H1 (cell line): ENCODE data around the gene NUCB1. TPM values are rescaled to one million over a fixed set of nuclear protein-coding genes. Genes with fewer than 3 reads are reported as not detected.

Source experiments
- CTCF ChIA-PET: fragments of 300-600 bp; sonication (Branson Sonifier 250); formaldehyde crosslinking; loops from one replicate; lab custom pipeline; 2021; ENCODE audit not compliant: partially characterized antibody; lab: Charles Lee
- POLR2A ChIA-PET: fragments of 300-600 bp; sonication (Branson Sonifier 250); formaldehyde crosslinking; loops from one replicate; lab custom pipeline; 2021; ENCODE audit warnings: inconsistent platforms; ENCODE audit not compliant: partially characterized antibody; lab: Charles Lee
- DNase-seq, 2 experiments: peaks; one replicate each; pipeline versions ENCODE4 v3.0.0 to v3.0.0-alpha.2; 2010 to 2022; ENCODE audit warnings: low spot score in 2 of 2, low read depth in 1 of 2, mixed read lengths in 1 of 2
- FAIRE-seq: peaks from 2 replicates; lab custom pipeline; 2011; peaks lifted over from hg19 to GRCh38; lab: Jason Lieb, UNC
- H2AFZ ChIP-seq: 2 replicates; pipeline ENCODE4 v1.8.1; 2012; ENCODE audit warnings: low read length, inconsistent platforms
- H2AK5ac ChIP-seq: 2 replicates; pipeline ENCODE4 v1.6.1; 2013; ENCODE audit warnings: low read depth, low read length
- H2BK120ac ChIP-seq: replicated peaks from 2 replicates; pipeline ENCODE3; 2013; ENCODE audit warnings: low read depth, low read length, inconsistent platforms
- H2BK12ac ChIP-seq: 2 replicates; pipeline ENCODE4 v1.6.1; 2013; ENCODE audit warnings: low read depth, low read length
- H2BK15ac ChIP-seq: 2 replicates; pipeline ENCODE4 v1.6.1; 2013; ENCODE audit warnings: low read length
- H2BK20ac ChIP-seq: 2 replicates; pipeline ENCODE4 v1.6.1; 2013; ENCODE audit warnings: low read length
- H2BK5ac ChIP-seq: 2 replicates; pipeline ENCODE4 v1.6.1; 2013; ENCODE audit warnings: low read depth, low read length
- H3K14ac ChIP-seq: 2 replicates; pipeline ENCODE4 v1.6.1; 2013; ENCODE audit warnings: inconsistent platforms; ENCODE audit not compliant: insufficient read length
- H3K18ac ChIP-seq: 2 replicates; pipeline ENCODE4 v1.6.1; 2013; ENCODE audit warnings: low read length; ENCODE audit errors: extremely low read depth
- H3K23ac ChIP-seq: 2 replicates; pipeline ENCODE4 v1.6.1; 2013; ENCODE audit warnings: inconsistent platforms; ENCODE audit not compliant: insufficient read length
- H3K23me2 ChIP-seq: 2 replicates; pipeline ENCODE4 v1.6.1; 2013; ENCODE audit warnings: low read depth, low read length
- H3K27ac ChIP-seq: 2 replicates; pipeline ENCODE4 v1.6.1; 2011; ENCODE audit warnings: low read depth, low read length, inconsistent platforms
- H3K27me3 ChIP-seq, 4 experiments: replicated peaks in 1 of 4; 1 replicate in 1 of 4; 2 replicates in 3 of 4; pipeline versions ENCODE4 v1.6.1 to v1.8.1; 2011 to 2013; ENCODE audit warnings: low read length in 3 of 4, mild to moderate bottlenecking in 3 of 4, inconsistent platforms in 2 of 4, mixed read lengths in 2 of 4, moderate library complexity in 1 of 4; ENCODE audit not compliant: control insufficient read depth in 3 of 4, insufficient read depth in 3 of 4; ENCODE audit errors: extremely low read depth in 1 of 4
- H3K36me3 ChIP-seq, 4 experiments: 2 replicates each; pipeline versions ENCODE4 v1.6.1 to v1.8.1; 2011 to 2013; ENCODE audit warnings: mild to moderate bottlenecking in 4 of 4, low read length in 3 of 4, moderate library complexity in 2 of 4, control low read depth in 1 of 4, inconsistent platforms in 1 of 4; ENCODE audit not compliant: insufficient read depth in 4 of 4, control insufficient read depth in 2 of 4
- H3K4ac ChIP-seq: replicated peaks from 2 replicates; pipeline ENCODE3; 2013; ENCODE audit warnings: low read length, low read depth, mixed read lengths, inconsistent platforms; ENCODE audit not compliant: insufficient read length
- H3K4me1 ChIP-seq, 4 experiments: replicated peaks in 1 of 4; 1 replicate in 1 of 4; 2 replicates in 3 of 4; pipeline versions ENCODE4 v1.6.1 to v1.8.1; 2011 to 2013; ENCODE audit warnings: low read length in 3 of 4, inconsistent platforms in 2 of 4, mixed read lengths in 1 of 4; ENCODE audit not compliant: insufficient read depth in 4 of 4, control insufficient read depth in 3 of 4
- H3K4me2 ChIP-seq, 2 experiments: 2 replicates each; pipeline versions ENCODE4 v1.6.1 to v1.8.1; 2011 to 2013; ENCODE audit warnings: low read depth in 2 of 2, low read length in 2 of 2, control low read depth in 1 of 2, inconsistent platforms in 1 of 2, mild to moderate bottlenecking in 1 of 2; ENCODE audit not compliant: insufficient read depth in 1 of 2
- H3K4me3 ChIP-seq, 4 experiments: fragments of 200-600, 300-600 bp in 1 of 4; sonication (generic), shearing (Covaris generic), sonication (Bioruptor Twin) in 1 of 4; 2 replicates each; pipeline versions ENCODE4 v1.5.1 to v1.8.1; 2011 to 2016; ENCODE audit warnings: low read length in 4 of 4, low read depth in 3 of 4, control low read depth in 2 of 4, inconsistent platforms in 2 of 4, mild to moderate bottlenecking in 2 of 4, mixed read lengths in 1 of 4, moderate library complexity in 1 of 4; ENCODE audit not compliant: insufficient read depth in 2 of 4; ENCODE audit errors: extremely low read depth in 1 of 4
- H3K56ac ChIP-seq: replicated peaks from 2 replicates; pipeline ENCODE3; 2013; ENCODE audit warnings: low read depth, mild to moderate bottlenecking, mixed read lengths, low read length, inconsistent platforms; ENCODE audit not compliant: insufficient read length
- H3K79me1 ChIP-seq: 2 replicates; pipeline ENCODE4 v1.6.1; 2013; ENCODE audit warnings: low read depth, low read length, control low read depth
- H3K79me2 ChIP-seq, 2 experiments: 2 replicates each; pipeline versions ENCODE4 v1.6.1 to v1.8.1; 2012 to 2013; ENCODE audit warnings: low read length in 2 of 2, mild to moderate bottlenecking in 2 of 2, inconsistent platforms in 1 of 2; ENCODE audit not compliant: insufficient read depth in 2 of 2, control insufficient read depth in 1 of 2
- H3K9ac ChIP-seq, 4 experiments: replicated peaks in 1 of 4; 1 replicate in 1 of 4; 2 replicates in 3 of 4; pipeline versions ENCODE4 v1.6.1 to v1.8.1; 2011 to 2013; ENCODE audit warnings: low read depth in 3 of 4, low read length in 3 of 4, control low read depth in 2 of 4, mild to moderate bottlenecking in 2 of 4, moderate library complexity in 2 of 4, inconsistent platforms in 1 of 4; ENCODE audit errors: extremely low read depth in 1 of 4
- H3K9me3 ChIP-seq, 2 experiments: 2 replicates each; pipeline versions ENCODE4 v1.6.1 to v1.8.1; 2012 to 2013; ENCODE audit warnings: mild to moderate bottlenecking in 2 of 2, moderate library complexity in 2 of 2, control low read depth in 1 of 2, inconsistent platforms in 1 of 2, low read depth in 1 of 2, low read length in 1 of 2, mixed read lengths in 1 of 2; ENCODE audit not compliant: insufficient read depth in 2 of 2
- H4K20me1 ChIP-seq, 2 experiments: replicated peaks in 1 of 2; 2 replicates each; pipeline versions ENCODE3 to v1.8.1; 2011 to 2013; ENCODE audit warnings: inconsistent platforms in 2 of 2, low read length in 2 of 2, mild to moderate bottlenecking in 1 of 2; ENCODE audit not compliant: insufficient read depth in 2 of 2, control insufficient read depth in 1 of 2
- H4K5ac ChIP-seq: 2 replicates; pipeline ENCODE4 v1.6.1; 2013; ENCODE audit warnings: low read length, low read depth, mixed read lengths, inconsistent platforms; ENCODE audit not compliant: insufficient read length
- H4K8ac ChIP-seq: 2 replicates; pipeline ENCODE4 v1.8.0; 2013; ENCODE audit warnings: mild to moderate bottlenecking, moderate library complexity, low read length, inconsistent platforms; ENCODE audit not compliant: insufficient read depth; ENCODE audit errors: extremely low read depth
- H4K91ac ChIP-seq: replicated peaks from 2 replicates; pipeline ENCODE3; 2013; ENCODE audit warnings: low read length, mixed read lengths, inconsistent platforms; ENCODE audit not compliant: insufficient read length
- BCL11A ChIP-seq, 2 experiments: IDR thresholded peaks; one replicate each; pipeline ENCODE4 v1.6.1; 2011; ENCODE audit warnings: low read depth in 2 of 2, low read length in 2 of 2, mild to moderate bottlenecking in 2 of 2
- CHD2 ChIP-seq: IDR thresholded peaks from 2 replicates; pipeline ENCODE4 v1.6.1; 2012; ENCODE audit warnings: low read length, improper control_type of control experiment
- FOSL1 ChIP-seq: IDR thresholded peaks from 2 replicates; pipeline ENCODE4 v1.6.1; 2011; ENCODE audit warnings: mild to moderate bottlenecking, low read depth, low read length, moderate library complexity; ENCODE audit not compliant: insufficient read depth
- NANOG ChIP-seq: IDR thresholded peaks from 2 replicates; pipeline ENCODE4 v1.6.1; 2011; ENCODE audit warnings: low read length, low read depth, mild to moderate bottlenecking, inconsistent platforms; ENCODE audit not compliant: insufficient read depth, poor library complexity, severe bottlenecking
- POLR2A ChIP-seq, 2 experiments: IDR thresholded peaks; 1 replicate in 1 of 2; 2 replicates in 1 of 2; pipeline ENCODE4 v1.6.1; 2011; ENCODE audit warnings: low read depth in 2 of 2, low read length in 2 of 2, mild to moderate bottlenecking in 2 of 2; ENCODE audit errors: control extremely low read depth in 1 of 2
- RAD21 ChIP-seq, 2 experiments: IDR thresholded peaks in 1 of 2; conservative IDR thresholded peaks in 1 of 2; 2 replicates each; pipeline ENCODE4 v1.6.1; 2011; ENCODE audit warnings: low read depth in 2 of 2, low read length in 2 of 2, improper control_type of control experiment in 1 of 2, inconsistent platforms in 1 of 2, mild to moderate bottlenecking in 1 of 2, moderate library complexity in 1 of 2
- RBBP5 ChIP-seq: IDR thresholded peaks from 2 replicates; pipeline ENCODE4 v1.7.1; 2012; ENCODE audit warnings: low read depth, mild to moderate bottlenecking, inconsistent platforms, low read length, moderate library complexity, borderline replicate concordance
- SIN3A ChIP-seq, 2 experiments: IDR thresholded peaks in 1 of 2; conservative IDR thresholded peaks in 1 of 2; 2 replicates each; pipeline ENCODE4 v1.6.1; 2011 to 2012; ENCODE audit warnings: low read length in 2 of 2, improper control_type of control experiment in 1 of 2, low read depth in 1 of 2, mild to moderate bottlenecking in 1 of 2
- SUZ12 ChIP-seq: fragments of 200-600 bp; sonication (generic); IDR thresholded peaks from 2 replicates; pipeline ENCODE4 v1.6.1; 2012; ENCODE audit warnings: mild to moderate bottlenecking, inconsistent platforms, low read length, moderate library complexity, mixed read lengths
- TCF12 ChIP-seq: IDR thresholded peaks from 2 replicates; pipeline ENCODE4 v1.6.1; 2011; ENCODE audit warnings: low read depth, mild to moderate bottlenecking, low read length
- YY1 ChIP-seq: IDR thresholded peaks from 2 replicates; pipeline ENCODE4 v1.6.1; 2011; ENCODE audit warnings: low read depth, mild to moderate bottlenecking, low read length
- WGBS, 2 experiments: shearing (Covaris generic) in 1 of 2; methylation state at CpG; one replicate each; pipeline versions ENCODE4 v1.1.6 to v1.1.7; 2013 to 2015; ENCODE audit warnings: low lambda C conversion rate in 2 of 2, mixed read lengths in 2 of 2, inconsistent platforms in 1 of 2, low coverage in 1 of 2, missing lambda C conversion rate in 1 of 2; ENCODE audit not compliant: insufficient replicate concordance in 2 of 2, insufficient coverage in 1 of 2, insufficient read length in 1 of 2; ENCODE audit errors: extremely low coverage in 1 of 2, missing lambda C conversion rate in 1 of 2; 5-methylcytosine and 5-hydroxymethylcytosine counted together
- polyA plus RNA-seq, 7 experiments: library from polyadenylated mRNA; depleted of rRNA in 3 of 7; stranded (reverse) in 5 of 7; unstranded in 2 of 7; fragments of >200 nt in 5 of 7; fragments of 200-250 nt in 2 of 7; gene quantifications; 1 replicate in 5 of 7; 2 replicates in 1 of 7; 4 replicates in 1 of 7; pipeline versions ENCODE4 v1.2.1 to v1.2.3, GENCODE V29; 2011 to 2013; ENCODE audit warnings: missing spikeins in 2 of 7, mixed read lengths in 2 of 7
- total RNA-seq: library from RNA; stranded (reverse); fragmentation: NEBNext Ultra II Directional; extraction: Animal tissue kit (Norgen Biotek cat#: 25700); gene quantifications from 2 replicates; pipeline ENCODE4 v1.2.1, GENCODE V29; 2021
- TF ChIP-seq, protein P1 (sequence below): IDR thresholded peaks from 2 replicates; pipeline ENCODE4 v1.6.1; 2011; ENCODE audit warnings: low read depth, mild to moderate bottlenecking, low read length; ENCODE audit not compliant: insufficient read depth

Gene NUCB1
- total and polyA plus RNA-seq, 2 of the 8 experiments (the other 6 are each of a cell fraction or from before 2014, with no cell fraction given) = 111 to 121 TPM

DNA sequence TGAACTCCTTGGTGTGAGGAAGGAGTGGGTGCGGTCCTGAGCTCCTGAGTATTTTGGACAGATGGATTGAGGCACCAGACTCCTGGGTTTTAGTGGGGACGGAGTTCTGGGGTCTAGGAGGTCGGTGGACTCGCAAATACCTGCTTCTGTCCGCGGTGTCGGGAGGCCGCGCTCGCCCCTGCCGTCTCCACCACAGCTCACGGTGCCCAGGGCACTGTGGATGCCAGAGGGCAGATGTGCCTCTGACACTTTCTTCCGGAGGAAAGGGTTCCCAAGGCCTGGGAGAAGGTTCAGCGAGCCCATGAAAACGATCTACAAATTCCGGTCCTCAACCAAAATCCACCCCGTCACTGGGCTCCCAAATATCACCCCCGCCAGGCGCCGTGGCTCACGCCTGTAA, 4.9 kb upstream of the NUCB1 start:
- CTCF ChIA-PET = interaction anchor here (0.6 to 1.4 kb wide), 8 partner anchors 10 to 100 kb away, joined by 3 to 4 read pairs (median 3); no protein-coding TSS in a partner anchor
- Histone ChIP-seq H3K27ac (no peak overlapping the region), H3K36me3 (no peaks in the 10 kb centered on the region), H3K79me1 (no peaks in the 10 kb centered on the region), H3K9ac (no peak overlapping the region), H3K79me2 (no peaks in the 10 kb centered on the region), H3K27me3 (no peaks in the 10 kb centered on the region), H2BK15ac (peak overlapping the region; percentile 29; the same call in 1 of the 2 replicates), H3K9me3 (no peaks in the 10 kb centered on the region), H3K4me2 (peak overlapping the region; percentile 59 to 70; a peak in 1 of 4 replicates), H4K20me1 (peaks cover 0 to 1% of the 10 kb centered on the region in 2 experiments), H3K4me1 (peaks cover 0 to 4% (median 0%) of the 10 kb centered on the region in 4 experiments; a peak in 2 of 7 replicates), H3K14ac (no peak overlapping the region), H2BK12ac (0 out of 2 replicates have a peak overlapping the region, but pooled peaks have one; percentile 60), H2BK120ac (no peak overlapping the region), H2BK20ac (no peak overlapping the region), H4K8ac (peak overlapping the region; percentile 11; the same call in 1 of the 2 replicates), H3K4me3 (peak overlapping the region in 1 of 4 experiments; percentile 69; a peak in 2 of 8 replicates), H3K18ac (no peak overlapping the region; the same call in 1 of the 2 replicates), H2BK5ac (no peak overlapping the region), H3K23me2 (peaks cover 3% of the 10 kb centered on the region; the same call in 1 of the 2 replicates), H4K91ac (no peak overlapping the region), H3K56ac (no peak overlapping the region), H2AK5ac (no peak overlapping the region), H2AFZ (no peak overlapping the region), H4K5ac (no peak overlapping the region), H3K4ac (no peak overlapping the region), H3K23ac (no peak overlapping the region)
- 82% methylated on average over 20 of the region's 21 CpGs; no CpG with 5 or more reads in 1 of the 2 experiments for WGBS, 2 experiments
- POLR2A ChIA-PET = interaction anchor here (1.5 to 5.8 kb wide), 6 partner anchors 10 to 99 kb away, joined by 3 to 75 read pairs (median 8); partner anchors contain the start of genes FTL, PPP1R15A and RUVBL2
- DNase-seq = no peak
- FAIRE-seq = no peak
- TF ChIP-seq SIN3A (conservative IDR thresholded peaks at IDR 0.05 in 1 of 2, IDR thresholded peaks at IDR 0.05 in 1 of 2; ENCODE audit: low read depth in 1 of 2, low read length in 2 of 2) (no peak), POLR2A (IDR thresholded peaks at IDR 0.05; ENCODE audit: control extremely low read depth in 1 of 2, low read depth in 2 of 2, low read length in 2 of 2) (no peak), FOSL1 (no peak), CHD2 (no peak), NANOG (no peak), SUZ12 (no peak), YY1 (no peak), BCL11A (IDR thresholded peaks at IDR 0.05; ENCODE audit: low read depth in 2 of 2, low read length in 2 of 2) (no peak), RBBP5 (no peak), RAD21 (IDR thresholded peaks at IDR 0.05 in 1 of 2, conservative IDR thresholded peaks at IDR 0.05 in 1 of 2; ENCODE audit: low read depth in 2 of 2, low read length in 2 of 2) (no peak), TCF12 (no peak)
- TF ChIP-seq, protein P1, sequence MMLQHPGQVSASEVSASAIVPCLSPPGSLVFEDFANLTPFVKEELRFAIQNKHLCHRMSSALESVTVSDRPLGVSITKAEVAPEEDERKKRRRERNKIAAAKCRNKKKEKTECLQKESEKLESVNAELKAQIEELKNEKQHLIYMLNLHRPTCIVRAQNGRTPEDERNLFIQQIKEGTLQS = no peak
